H1 (cell line): ENCODE data around the gene WWC2.

Experiments
- CTCF ChIP-seq, 3 experiments: IDR thresholded peaks; 1 replicate in 2 of 3; 2 replicates in 1 of 3; pipeline versions ENCODE4 v1.5.1 to v1.6.1; 2011; ENCODE audit warnings: low read length in 3 of 3, mild to moderate bottlenecking in 3 of 3, inconsistent platforms in 2 of 3, low read depth in 1 of 3, moderate library complexity in 1 of 3; ENCODE audit not compliant: insufficient read depth in 1 of 3; ENCODE audit errors: control extremely low read depth in 1 of 3
- USF2 ChIP-seq: IDR thresholded peaks from 2 replicates; pipeline ENCODE4 v1.6.1; 2011; ENCODE audit warnings: low read length, improper control_type of control experiment

- TF ChIP-seq USF2 = no peak
- no peak for TF ChIP-seq CTCF (IDR thresholded peaks at IDR 0.05; ENCODE audit: control extremely low read depth in 1 of 3, insufficient read depth in 1 of 3, low read depth in 1 of 3, low read length in 3 of 3)
Measured at GRCh38 chr4:183195534-183195933, 96.5 kb downstream of the WWC2 start.
